Activated T-helper 1 cell treated with anti-CD3 and anti-CD28 coated beads, Interleukin-12 subunit alpha, Interleukin-12 subunit beta, Interleukin-2, Interleukin-4 antibody, amounts not matched to agents 30 ng/mL and 10 ng/mL and 1 ng/mL, durations not matched to agents 14 hours and 24 hours and 36 hours (primary cell): ENCODE results near the gene RHOBTB1. TPM values are rescaled to one million over a fixed set of nuclear protein-coding genes. Genes with fewer than 3 reads are reported as not detected.
"Not testable (repeated sequence)": the region's sequence is repeated elsewhere in the genome, so short reads cannot be mapped to it uniquely, and the experiment has no call there.

ENCODE experiments used
- DNase-seq: peaks from one replicate; pipeline ENCODE4 v3.0.0; 2021; ENCODE audit warnings: low spot score
- H3K27ac Mint-ChIP-seq: one replicate; pipeline ENCODE4 v1.8.0; 2021; ENCODE audit warnings: mild to moderate bottlenecking, mixed read lengths
- H3K27me3 Mint-ChIP-seq: one replicate; pipeline ENCODE4 v1.8.0; 2022; ENCODE audit warnings: mild to moderate bottlenecking, moderate library complexity, mixed read lengths; ENCODE audit not compliant: insufficient read depth
- H3K36me3 Mint-ChIP-seq: one replicate; pipeline ENCODE4 v1.8.0; 2021; ENCODE audit warnings: low read depth, mixed read lengths
- H3K4me1 Mint-ChIP-seq: one replicate; pipeline ENCODE4 v1.8.0; 2021; ENCODE audit warnings: low read depth, mixed read lengths
- H3K4me3 Mint-ChIP-seq: one replicate; pipeline ENCODE4 v1.8.0; 2021; ENCODE audit warnings: mild to moderate bottlenecking, moderate library complexity, mixed read lengths
- H3K9me3 Mint-ChIP-seq: one replicate; pipeline ENCODE4 v1.8.0; 2021; ENCODE audit warnings: mixed read lengths
- intact Hi-C: fragments of 100-400 bp; cut with micrococcal nuclease; formaldehyde crosslinking; loops from one replicate; pipeline ENCODE4 v1.15.1; 2024
- total RNA-seq: library from RNA; stranded (reverse); gene quantifications from 2 replicates; pipeline ENCODE4 v1.2.3, GENCODE V29; 2022

The RHOBTB1 gene
- total RNA-seq, 1 donor from 2014 or later: not detected

GRCh38 chr10:60832136-60832535 lies 111.8 kb downstream of the RHOBTB1 start:
- intact Hi-C loops, H3K27me3 Mint-ChIP-seq, H3K9me3 Mint-ChIP-seq, H3K4me3 Mint-ChIP-seq, H3K27ac Mint-ChIP-seq, H3K36me3 Mint-ChIP-seq, DNase-seq: not testable (repeated sequence)
- H3K4me1 Mint-ChIP-seq: peaks cover 10% of the 10 kb centered on the region

GRCh38 chr10:60828489-60828852 lies 115.5 kb downstream of the RHOBTB1 start:
- Mint-ChIP-seq H3K27me3 (peaks cover 12% of the 10 kb centered on the region), H3K27ac (no peak overlapping the region), H3K9me3 (no peaks in the 10 kb centered on the region), H3K4me1 (peaks cover 10% of the 10 kb centered on the region), H3K36me3 (no peaks in the 10 kb centered on the region), H3K4me3 (no peak overlapping the region)
- intact Hi-C loops: no loop called here
- no peak for DNase-seq

DNA sequence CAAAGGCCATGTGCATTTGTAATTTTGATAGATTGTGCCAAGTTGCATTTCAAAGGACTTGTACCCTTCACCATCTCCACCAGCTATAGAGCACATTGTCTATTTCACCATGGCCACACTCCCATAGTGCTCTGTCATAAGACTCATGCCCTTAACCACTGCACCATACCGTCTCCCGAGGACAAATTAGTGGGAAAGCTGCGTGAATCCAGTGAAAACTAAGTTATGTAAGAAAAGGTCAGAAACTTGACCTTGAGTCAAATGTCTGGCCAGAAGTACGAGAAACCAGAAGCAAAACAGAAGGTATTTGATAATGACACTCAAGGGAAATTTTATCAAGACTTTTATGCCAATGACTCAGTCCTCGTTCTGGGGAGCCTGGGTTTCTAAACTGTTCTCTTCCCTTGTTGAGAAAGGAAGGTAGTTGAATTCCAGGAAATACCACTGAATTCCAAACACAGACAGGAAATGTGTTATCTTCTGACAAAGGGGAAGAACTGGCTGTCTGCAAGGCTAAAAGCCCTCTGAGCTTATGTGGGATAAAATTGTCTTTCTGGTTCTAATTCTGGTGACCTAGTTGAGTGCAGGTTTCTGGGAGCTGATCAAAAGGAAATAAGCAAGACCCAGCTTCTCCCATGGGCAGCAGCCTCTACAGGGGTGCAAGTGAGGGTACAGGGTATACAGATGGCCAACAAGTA lies 116.0 kb downstream of the RHOBTB1 start:
- Mint-ChIP-seq H3K27me3 (peaks cover 12% of the 10 kb centered on the region), H3K4me1 (peaks cover 10% of the 10 kb centered on the region), H3K9me3 (no peaks in the 10 kb centered on the region), H3K27ac (no peak overlapping the region), H3K36me3 (no peaks in the 10 kb centered on the region), H3K4me3 (no peak overlapping the region)
- intact Hi-C loops: no loop called here
- no peak for DNase-seq

GRCh38 chr10:60825520-60825919 lies 118.5 kb downstream of the RHOBTB1 start:
- Mint-ChIP-seq H3K4me1 (peaks cover 13% of the 10 kb centered on the region), H3K36me3 (no peaks in the 10 kb centered on the region), H3K27ac (no peak overlapping the region), H3K9me3 (no peaks in the 10 kb centered on the region), H3K4me3 (no peak overlapping the region), H3K27me3 (peaks cover 13% of the 10 kb centered on the region)
- DNase-seq: no peak
- intact Hi-C loops: no loop called here

- DNase-seq: no peak
- Mint-ChIP-seq H3K4me3 (no peak overlapping the region), H3K36me3 (no peaks in the 10 kb centered on the region), H3K27me3 (peaks cover 17% of the 10 kb centered on the region), H3K27ac (no peak overlapping the region), H3K9me3 (no peaks in the 10 kb centered on the region), H3K4me1 (peaks cover 17% of the 10 kb centered on the region)
- intact Hi-C loops: no loop called here
These were observed 120.7 kb downstream of the RHOBTB1 start for GRCh38 chr10:60823324-60823723.

DNA sequence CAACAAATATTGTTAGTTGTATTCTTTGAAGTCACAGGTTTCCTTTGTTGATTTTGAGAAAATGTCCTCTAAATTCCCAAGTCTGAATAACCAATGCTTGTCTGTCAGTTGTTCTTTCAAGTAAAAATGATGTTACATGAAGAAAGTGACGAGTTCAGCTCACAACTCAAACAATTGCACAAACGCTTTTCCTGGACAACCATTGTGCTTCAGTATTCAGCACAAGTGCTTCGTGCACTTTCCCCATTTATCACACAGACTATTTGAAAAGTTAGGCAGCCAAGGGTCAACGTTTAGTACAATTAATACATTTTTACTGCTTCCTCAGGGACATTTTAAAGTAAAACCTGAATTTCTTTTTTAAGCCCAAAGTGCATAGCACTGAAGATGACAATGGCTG lies 121.2 kb downstream of the RHOBTB1 start:
- Mint-ChIP-seq H3K27ac (no peak overlapping the region), H3K36me3 (no peaks in the 10 kb centered on the region), H3K27me3 (peaks cover 20% of the 10 kb centered on the region), H3K4me3 (no peak overlapping the region), H3K4me1 (peaks cover 12% of the 10 kb centered on the region), H3K9me3 (no peaks in the 10 kb centered on the region)
- intact Hi-C loops: no loop called here
- no peak for DNase-seq

DNA sequence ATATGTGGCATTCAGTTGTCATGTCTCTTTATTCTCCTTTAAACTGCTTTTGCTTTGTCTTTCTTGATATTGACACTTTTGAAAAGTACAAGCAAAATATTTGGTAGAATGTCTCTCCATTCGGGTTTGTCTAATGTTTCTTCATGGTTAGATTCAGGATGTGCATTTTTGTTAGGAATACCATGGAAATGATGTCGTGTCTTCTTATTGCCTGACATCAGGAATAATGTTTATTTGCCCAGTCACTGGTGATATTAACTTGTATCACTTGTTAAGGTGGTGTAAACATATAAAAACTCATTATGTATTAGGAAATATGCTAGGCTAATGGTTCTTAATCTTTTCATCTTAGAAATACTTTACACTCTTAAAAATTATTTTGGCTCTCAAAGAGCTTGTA lies 122.3 kb downstream of the RHOBTB1 start:
- Mint-ChIP-seq H3K9me3 (no peaks in the 10 kb centered on the region), H3K4me1 (peaks cover 9% of the 10 kb centered on the region), H3K4me3 (no peak overlapping the region), H3K27ac (no peak overlapping the region), H3K27me3 (peaks cover 26% of the 10 kb centered on the region), H3K36me3 (no peaks in the 10 kb centered on the region)
- intact Hi-C loops: no loop called here
- no peak for DNase-seq

GRCh38 chr10:60820093-60820754 lies 123.8 kb downstream of the RHOBTB1 start:
- no peak for DNase-seq
- Mint-ChIP-seq H3K9me3 (no peaks in the 10 kb centered on the region), H3K4me3 (no peak overlapping the region), H3K36me3 (no peaks in the 10 kb centered on the region), H3K27me3 (peaks cover 19% of the 10 kb centered on the region), H3K4me1 (peaks cover 9% of the 10 kb centered on the region), H3K27ac (no peak overlapping the region)
- intact Hi-C loops: no loop called here

Other genes starting within 250 kb of the RHOBTB1 start
- gene CDK1, start 165.7 kb downstream of the RHOBTB1 start, total RNA-seq: 100 and 104 TPM in 2 replicates